Stimulated activated CD8-positive, alpha-beta memory T cell treated with anti-CD3 and anti-CD28 coated beads, Interleukin-15, amount 100 ng/mL, for 48 hours (primary cell): ENCODE results near the gene RANBP1.

ENCODE experiments used
- DNase-seq, 2 donors: peaks; one replicate each; pipeline ENCODE4 v3.0.0-alpha.2; 2020; ENCODE audit warnings: low read depth in 2 of 2

The RANBP1 gene

DNA sequence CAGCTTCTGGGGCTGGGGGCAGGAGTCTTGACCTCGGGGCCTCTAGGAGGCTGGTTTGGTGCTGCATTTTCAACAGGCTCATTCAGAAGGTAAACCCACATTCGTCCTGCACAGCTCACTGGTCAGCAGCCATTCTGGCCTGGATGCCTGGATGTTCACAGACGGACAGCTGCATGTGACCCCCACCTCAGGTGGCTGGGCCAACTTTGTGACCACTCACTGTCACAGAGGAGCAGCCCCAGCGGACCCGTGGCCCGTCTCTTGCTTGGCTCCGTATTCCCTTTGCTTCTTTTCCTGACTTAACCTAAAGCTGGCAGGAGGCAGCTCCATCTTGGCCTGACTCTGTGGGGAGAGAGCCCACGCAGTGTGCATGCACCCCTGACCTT lies 27.6 kb upstream of the RANBP1 start:
- no peak for DNase-seq

DNA sequence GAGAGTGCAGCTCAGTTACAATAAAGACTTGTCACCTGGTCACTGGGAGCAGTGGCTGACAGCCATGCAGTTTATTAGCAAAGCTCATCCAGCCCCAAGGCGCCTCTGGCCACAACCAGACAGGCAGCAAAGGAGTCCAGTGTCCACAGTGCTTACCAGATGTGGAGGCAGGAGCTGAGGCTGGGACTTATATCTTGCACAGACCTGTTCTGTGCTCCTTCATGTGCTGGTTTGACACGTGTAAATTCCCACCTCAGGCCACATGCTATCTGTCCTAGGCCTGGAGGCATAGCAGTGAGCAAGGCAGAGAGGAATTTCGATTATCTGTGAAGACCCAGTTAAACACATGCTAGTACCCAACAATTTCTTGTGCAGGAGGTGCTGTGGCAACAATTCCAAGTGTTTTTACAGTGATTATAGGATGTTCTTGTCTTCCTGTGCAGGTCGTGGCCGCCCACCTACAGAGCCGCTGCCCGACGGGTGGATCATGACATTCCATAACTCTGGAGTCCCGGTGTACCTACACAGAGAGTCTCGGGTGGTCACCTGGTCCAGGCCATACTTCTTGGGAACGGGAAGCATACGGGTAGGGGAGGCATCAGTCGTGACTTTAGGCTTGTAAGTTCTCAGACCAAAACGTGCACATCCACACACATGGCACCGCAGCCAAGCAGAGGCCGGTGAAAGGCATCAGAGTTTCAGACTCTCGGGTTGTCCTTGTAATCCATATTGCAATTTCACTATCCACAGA lies 26.5 kb upstream of the RANBP1 start:
- DNase-seq, result no peak

DNA sequence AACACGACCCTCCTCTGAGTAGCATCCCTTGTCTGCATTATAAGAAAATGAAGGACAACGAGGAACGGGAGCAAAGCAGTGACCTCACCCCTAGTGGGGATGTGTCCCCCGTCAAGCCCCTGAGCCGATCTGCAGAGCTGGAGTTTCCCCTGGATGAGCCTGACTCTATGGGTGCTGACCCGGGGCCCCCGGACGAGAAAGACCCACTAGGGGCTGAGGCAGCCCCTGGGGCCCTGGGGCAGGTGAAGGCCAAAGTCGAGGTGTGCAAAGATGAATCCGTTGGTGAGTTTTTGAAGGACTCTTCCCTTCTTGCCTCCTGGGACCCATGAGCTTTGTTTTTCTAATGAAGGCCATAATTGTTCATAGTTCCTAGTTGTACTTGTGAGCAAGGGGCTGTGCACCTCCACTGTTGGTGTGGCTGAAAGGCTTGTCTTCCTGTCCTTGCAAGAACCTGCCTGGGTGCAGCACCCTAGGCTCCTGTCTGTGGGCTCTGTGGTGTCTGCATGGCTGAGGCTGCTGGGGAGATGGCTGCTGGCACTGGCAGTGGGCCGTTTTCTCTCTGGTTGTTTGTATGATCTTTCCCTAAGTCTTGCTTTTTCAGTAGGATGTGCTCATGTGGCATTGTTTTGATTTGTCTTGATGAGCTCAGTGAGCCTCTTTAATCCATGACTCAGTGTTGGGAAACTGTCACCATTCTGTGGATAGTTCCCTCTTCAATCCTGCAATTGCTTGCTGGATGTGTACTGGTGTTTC lies 25.8 kb upstream of the RANBP1 start:
- no peak for DNase-seq

- no peak for DNase-seq
Measured at GRCh38 chr22:20090730-20091240, 25.1 kb upstream of the RANBP1 start.

- DNase-seq, result no peak
Measured at GRCh38 chr22:20091690-20092476, 24.0 kb upstream of the RANBP1 start.

- DNase-seq, result no peak
Measured at GRCh38 chr22:20092477-20092854, 23.4 kb upstream of the RANBP1 start.

DNA sequence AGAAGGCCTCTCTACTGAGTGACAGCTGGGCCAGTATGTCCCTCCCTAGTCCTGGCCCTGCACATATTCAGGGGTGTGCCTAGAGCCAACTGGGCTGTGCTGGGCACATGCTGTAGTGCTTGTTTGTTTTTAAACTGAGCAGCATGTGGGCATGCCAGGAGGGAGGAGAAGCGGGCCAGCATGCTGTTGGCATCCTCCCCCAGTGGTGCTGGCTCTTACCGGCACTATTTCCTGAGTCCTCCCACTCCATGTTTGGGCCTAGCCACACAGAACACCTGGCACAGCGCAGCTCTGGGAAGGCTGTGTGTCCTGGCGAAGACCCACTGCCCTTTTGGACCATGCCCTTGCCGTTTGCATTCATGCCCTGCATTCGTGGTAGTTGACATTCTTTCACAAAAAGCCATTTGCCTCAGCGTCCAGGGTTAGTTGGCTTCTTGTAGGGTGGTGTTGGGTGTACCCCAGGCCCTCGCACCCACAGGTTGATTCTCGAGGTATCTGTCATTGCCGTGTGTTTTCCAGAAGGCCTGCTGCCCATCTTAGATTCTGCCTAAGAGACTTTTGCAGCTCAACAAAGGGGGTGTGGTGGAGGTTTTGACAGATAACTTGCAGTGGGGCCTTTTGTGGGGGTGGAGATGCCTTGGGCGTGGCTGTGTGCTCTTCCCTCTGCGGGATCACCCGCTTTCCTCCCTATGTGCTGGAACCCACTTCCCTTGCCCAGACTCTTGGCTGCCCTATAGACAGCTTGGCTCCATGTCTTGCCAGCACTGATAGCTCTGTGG lies 22.3 kb upstream of the RANBP1 start:
- no peak for DNase-seq

GRCh38 chr22:20094197-20094807 lies 21.6 kb upstream of the RANBP1 start:
- no peak for DNase-seq

GRCh38 chr22:20095521-20095920 lies 20.4 kb upstream of the RANBP1 start:
- DNase-seq, result no peak

DNA sequence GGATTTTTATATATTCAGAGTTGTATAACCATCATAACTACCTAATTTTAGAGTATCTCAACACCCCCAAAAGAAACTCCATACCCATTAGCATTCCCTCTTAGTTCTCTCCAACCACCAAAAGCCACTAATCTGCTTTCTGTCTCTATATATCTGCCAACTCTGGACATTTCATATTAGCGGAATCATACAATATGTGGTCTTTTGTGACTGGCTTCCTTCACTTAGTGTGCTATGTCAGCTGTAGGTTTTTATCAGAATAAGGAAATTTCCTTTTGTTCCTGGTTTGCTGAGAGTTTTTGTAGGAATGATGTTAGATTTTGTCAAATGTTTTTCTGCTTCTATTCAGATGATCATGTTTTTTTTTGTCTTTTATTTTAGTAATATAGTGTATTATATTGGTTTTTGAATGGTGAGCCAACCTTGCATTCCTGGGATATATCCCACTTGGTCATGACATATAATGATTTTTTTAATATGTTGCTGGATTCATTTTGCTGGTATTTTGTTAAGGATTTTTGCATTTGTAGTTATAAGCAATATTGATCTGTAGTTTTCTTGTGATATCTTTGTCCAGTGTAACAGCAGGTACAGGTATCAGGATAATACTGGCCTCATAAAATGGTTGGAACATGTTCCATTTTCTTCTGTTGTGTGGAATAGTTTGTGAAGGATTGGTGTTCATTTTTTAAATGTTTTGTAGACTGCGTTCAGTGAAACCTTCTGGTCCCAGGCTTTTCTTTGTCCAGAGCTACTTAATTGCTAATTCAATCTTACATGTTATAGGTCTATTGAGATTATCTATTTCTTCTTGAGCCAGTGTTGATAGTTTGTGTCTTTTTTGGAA lies 19.1 kb upstream of the RANBP1 start:
- no peak for DNase-seq

DNA sequence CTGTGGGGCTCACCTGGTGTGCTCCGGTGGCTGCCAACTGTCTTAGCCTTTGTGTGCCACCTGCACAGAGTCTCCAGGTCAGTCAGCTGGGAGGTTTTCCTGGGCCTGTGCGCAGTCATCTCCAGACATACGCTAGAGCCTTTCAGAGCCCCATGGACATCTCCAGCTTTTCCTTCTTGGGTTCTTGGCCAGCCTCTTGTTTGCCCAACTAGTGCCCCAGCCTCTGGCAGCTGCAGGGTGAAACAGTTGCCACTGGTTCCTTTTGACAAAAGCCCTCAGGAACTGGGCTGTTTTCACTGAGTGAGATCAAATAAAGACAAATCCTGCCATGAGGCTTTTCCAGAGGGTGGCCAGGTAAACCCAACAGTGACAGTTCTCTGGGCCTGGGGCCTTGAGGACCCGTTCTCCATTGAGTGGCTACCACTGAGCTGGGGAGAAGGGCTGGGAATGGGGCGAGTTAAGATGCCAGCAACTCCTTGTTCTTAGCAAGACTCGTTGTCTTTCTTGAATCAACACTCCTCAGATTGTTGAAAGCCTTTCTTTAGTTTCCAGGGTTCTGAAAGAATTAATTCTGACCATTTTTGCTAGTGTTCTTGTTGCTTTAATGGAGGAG lies 16.7 kb upstream of the RANBP1 start:
- no peak for DNase-seq

GRCh38 chr22:20101638-20102037 lies 14.3 kb upstream of the RANBP1 start:
- DNase-seq, result no peak

DNA sequence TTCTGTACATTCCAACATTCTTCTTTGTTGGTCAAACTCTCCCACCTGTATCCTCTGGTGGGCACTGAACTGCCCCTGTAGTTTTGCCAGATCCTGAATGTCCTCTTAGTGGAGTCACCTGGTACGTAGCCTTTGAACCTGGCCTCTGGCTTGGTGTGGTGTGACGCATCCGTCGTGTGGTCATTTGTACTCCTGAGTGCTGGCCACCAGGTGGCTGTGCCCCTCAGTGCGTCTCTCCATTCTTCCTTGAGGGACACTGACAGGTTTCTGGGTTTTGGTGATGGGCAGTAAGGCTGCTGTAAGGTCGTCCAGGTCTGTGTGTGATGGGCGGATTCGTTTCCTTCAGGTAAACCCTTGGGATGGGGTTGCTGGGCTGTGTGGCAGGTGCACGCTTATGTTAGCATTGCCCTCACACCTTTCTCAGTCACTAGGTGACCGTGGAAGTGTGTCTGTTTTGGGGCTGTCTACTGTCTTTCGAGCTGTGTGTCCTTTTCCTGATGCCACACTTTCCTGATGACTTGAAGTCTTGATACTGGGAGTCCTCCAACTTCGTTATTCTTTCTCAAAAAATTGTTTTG lies 13.6 kb upstream of the RANBP1 start:
- DNase-seq, result no peak

DNA sequence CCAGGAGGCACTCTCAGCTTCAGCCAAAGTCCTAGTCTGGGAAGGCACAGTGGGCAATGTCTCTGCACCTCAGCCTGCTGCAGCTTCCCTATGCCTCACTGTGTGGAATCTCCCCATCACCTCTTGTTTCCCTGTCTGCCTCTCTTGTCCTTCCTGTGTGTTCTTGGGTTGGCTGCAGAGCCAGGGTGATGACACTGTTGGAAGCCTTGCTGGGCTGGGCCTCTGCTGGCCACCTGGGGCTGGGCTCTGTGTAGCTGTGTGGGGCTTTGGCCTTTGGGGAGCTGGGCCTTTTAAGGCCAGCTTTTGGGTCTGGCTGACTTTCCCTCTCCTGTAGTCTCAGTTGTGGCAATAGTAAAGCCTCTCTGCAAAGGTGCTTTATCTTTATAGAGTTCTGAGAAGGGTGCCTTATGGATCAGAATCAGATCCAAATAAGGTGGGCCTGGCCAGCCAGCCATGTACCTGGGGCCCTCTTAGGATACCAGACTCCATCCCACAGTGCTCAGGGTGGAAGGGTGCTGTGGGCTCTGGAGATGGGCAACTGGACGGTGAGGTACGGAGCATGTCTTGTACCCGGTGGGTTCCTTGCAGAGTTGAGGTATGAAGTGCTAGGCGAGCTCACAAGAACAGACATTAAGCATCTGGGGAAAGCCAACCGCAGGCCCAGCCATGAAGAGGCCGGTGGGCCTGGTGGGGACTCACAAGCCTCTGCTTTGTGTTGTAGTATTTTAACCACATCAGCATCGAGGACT lies 10.3 kb upstream of the RANBP1 start:
- DNase-seq, result no peak

- DNase-seq, result no peak
Measured at GRCh38 chr22:20106205-20106848, 9.6 kb upstream of the RANBP1 start.

GRCh38 chr22:20106849-20107237 lies 9.1 kb upstream of the RANBP1 start:
- no peak for DNase-seq

DNA sequence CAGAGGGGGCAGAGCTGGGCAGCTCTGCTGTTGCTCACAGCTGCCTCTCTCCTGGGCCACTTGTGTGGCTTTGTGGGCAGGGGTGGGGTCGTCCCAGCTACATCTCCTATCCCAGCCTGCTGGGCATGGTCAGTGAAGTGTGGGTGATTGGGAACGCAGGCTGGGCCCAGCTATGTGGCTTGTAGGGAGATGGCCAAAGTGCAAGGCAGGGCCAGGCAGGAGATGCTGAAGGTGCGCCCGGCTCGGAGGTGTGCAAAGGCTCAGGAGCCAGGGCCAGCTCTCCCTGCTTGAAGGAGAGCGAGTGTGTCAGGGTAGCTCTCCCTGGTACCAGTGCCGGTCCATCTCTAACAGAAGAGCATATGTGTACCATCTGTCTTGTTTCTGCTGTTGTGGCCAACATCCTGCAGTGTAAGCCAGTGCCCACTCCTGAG lies 8.4 kb upstream of the RANBP1 start:
- no peak for DNase-seq
